OCI-LY3 (cell line): ENCODE measurements around the gene CACNA2D2.

Source experiments
- EZH2phosphoT487 ChIP-seq: fragments of 200-600 bp; shearing (Covaris generic); IDR thresholded peaks from 2 replicates; pipeline ENCODE4 v1.6.1; 2018; ENCODE audit warnings: antibody characterized with exemption, mixed run types, low read depth
- TF ChIP-seq, protein P1 (sequence below): fragments of 200-600, 300-600 bp; sonication (generic); IDR thresholded peaks from 2 replicates; pipeline ENCODE4 v1.5.1; 2014; ENCODE audit warnings: antibody characterized with exemption, low read length, low read depth

DNA sequence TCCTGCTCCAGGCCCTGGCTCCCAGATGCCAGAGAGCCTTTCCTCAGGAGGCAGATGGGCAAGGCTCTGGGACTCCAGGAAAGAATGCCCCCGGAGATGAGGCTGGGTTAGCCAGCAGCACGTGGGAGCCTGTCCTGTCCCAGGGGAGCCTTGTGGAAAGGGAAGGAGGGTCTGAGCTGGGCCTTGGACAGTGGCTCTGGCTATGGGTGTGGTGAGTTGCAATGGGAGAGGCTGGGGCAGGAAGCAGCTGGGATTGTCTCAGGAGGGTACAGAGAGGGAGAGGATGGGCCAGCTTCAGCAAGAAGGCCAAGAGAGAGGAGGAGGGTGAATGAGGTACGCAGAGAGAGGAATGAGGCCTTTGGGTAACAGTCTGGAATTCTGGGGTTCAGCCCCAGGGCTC, 17.4 kb upstream of the CACNA2D2 start:
- TF ChIP-seq, protein P1, sequence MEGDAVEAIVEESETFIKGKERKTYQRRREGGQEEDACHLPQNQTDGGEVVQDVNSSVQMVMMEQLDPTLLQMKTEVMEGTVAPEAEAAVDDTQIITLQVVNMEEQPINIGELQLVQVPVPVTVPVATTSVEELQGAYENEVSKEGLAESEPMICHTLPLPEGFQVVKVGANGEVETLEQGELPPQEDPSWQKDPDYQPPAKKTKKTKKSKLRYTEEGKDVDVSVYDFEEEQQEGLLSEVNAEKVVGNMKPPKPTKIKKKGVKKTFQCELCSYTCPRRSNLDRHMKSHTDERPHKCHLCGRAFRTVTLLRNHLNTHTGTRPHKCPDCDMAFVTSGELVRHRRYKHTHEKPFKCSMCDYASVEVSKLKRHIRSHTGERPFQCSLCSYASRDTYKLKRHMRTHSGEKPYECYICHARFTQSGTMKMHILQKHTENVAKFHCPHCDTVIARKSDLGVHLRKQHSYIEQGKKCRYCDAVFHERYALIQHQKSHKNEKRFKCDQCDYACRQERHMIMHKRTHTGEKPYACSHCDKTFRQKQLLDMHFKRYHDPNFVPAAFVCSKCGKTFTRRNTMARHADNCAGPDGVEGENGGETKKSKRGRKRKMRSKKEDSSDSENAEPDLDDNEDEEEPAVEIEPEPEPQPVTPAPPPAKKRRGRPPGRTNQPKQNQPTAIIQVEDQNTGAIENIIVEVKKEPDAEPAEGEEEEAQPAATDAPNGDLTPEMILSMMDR = no peak
- TF ChIP-seq EZH2phosphoT487 = no peak
